ENCODE data around the gene MARCKSL1.

Gene MARCKSL1

DNA sequence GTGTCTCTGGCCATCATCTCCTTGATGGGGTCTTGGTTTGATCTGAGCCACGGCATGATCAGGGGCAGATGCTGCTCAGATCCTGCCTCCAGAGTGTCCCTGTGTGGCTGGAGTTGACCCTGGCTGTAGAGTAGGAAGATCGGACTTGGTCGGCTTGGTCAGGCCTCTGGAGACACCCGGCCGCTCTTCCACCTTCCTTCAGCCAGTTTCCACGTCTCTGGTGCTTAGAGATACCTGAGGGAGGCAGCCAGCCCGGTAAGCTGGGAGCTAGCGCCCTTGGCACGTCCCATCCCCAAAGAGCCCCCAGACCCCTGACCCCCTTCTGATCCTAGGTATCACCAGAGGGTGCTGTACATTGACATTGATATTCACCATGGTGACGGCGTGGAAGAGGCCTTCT lies 8.8 kb downstream of the MARCKSL1 start:
- ChIA-PET CTCF (interaction anchor here (2.3 to 2.5 kb wide), 2 partner anchors 10 to 112 kb away, joined by 8 to 11 read pairs; no protein-coding TSS in a partner anchor), POLR2A (interaction anchor here (1.0 kb wide), 1 partner anchor 9 kb away, joined by 4 read pairs; the partner anchor contains the start of gene MARCKSL1)
- no peak overlapping the region for H3K4me3 ChIP-seq (ENCODE audit: low read depth, low read length)
- TF ChIP-seq, protein P1, sequence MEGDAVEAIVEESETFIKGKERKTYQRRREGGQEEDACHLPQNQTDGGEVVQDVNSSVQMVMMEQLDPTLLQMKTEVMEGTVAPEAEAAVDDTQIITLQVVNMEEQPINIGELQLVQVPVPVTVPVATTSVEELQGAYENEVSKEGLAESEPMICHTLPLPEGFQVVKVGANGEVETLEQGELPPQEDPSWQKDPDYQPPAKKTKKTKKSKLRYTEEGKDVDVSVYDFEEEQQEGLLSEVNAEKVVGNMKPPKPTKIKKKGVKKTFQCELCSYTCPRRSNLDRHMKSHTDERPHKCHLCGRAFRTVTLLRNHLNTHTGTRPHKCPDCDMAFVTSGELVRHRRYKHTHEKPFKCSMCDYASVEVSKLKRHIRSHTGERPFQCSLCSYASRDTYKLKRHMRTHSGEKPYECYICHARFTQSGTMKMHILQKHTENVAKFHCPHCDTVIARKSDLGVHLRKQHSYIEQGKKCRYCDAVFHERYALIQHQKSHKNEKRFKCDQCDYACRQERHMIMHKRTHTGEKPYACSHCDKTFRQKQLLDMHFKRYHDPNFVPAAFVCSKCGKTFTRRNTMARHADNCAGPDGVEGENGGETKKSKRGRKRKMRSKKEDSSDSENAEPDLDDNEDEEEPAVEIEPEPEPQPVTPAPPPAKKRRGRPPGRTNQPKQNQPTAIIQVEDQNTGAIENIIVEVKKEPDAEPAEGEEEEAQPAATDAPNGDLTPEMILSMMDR (IDR thresholded peaks at IDR 0.05; ENCODE audit: insufficient read depth, low read length, missing control alignments): no peak
- DNase-seq (ENCODE audit: low read depth, low spot score): no peak

DNA sequence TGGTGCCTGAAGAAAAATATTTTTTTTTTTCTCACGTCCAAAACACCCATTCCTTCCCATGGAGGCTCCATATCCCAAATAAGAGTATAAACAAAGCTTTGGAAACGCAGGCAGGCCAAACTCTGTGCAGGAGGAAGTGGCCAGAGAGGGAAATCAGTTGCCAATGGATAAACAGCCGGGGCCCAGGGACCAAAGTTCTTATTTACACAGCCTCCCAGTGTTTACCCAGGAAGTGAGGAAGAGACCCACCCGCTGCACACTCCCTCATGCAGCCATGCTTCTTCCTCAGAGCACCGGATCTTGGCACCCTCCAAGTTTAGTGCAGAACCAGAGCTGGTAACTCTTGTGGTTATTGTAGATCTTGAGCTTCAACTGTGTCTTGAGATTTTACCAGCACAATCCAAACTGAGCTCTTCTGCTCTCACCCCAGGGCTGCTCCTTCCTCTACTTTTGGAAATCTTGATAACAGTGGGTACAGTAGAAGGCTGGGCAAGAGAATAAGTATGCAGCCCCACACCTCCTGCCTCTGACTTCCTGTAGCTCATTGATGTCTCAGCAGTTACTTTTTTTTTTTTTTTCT lies 14.2 kb downstream of the MARCKSL1 start:
- CTCF ChIA-PET: interaction anchor here (0.8 to 3.4 kb wide), 7 partner anchors 10 to 106 kb away, joined by 3 to 19 read pairs (median 3); partner anchors contain the start of gene MARCKSL1
- TF ChIP-seq, protein P1 (IDR thresholded peaks at IDR 0.05; ENCODE audit: insufficient read depth, low read length, missing control alignments): no peak
- POLR2A ChIA-PET: interaction anchor here (0.6 to 3.9 kb wide), 3 partner anchors 9 to 14 kb away, joined by 4 to 20 read pairs (median 5); partner anchors contain the start of gene MARCKSL1
- H3K4me3 ChIP-seq (ENCODE audit: low read depth, low read length): no peak overlapping the region
- DNase-seq (ENCODE audit: low read depth, low spot score): no peak

DNA sequence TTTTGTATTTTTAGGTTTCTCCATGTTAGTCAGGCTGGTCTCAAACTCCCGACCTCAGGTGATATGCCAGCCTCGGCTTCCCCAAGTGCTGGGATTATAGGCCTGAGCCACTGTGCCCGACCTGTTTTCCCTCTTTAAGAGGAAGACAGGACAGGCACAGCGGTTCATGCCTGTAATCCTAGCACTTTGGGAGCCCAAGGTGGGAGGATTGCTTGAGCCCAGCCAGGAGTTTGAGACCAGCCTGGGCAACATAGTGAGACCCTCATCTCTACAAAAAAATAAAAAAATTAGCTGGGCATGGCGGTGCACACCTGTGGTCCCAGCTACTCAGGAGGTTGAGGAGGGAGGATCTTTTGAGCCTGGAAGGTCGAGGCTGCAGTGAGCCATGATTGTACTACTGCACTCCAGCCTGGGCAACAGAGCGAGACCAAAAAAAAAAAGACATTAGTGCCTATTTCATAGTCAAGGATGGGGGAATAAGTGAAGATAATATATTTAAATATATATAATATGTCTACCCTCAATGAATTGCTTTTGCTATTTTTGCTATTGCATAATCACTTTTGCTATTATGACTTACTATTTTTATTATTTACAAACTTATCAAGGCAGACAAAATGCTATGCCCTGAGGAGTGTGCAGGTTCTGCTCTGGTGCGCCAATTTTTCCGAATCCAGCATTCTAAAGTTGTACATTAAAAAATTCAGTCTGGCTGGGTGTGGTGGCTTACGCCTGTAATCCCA lies 17.7 kb downstream of the MARCKSL1 start:
- ChIA-PET POLR2A (interaction anchor here (0.6 to 1.1 kb wide), 2 partner anchors 17 to 18 kb away, joined by 3 read pairs; partner anchors contain the start of gene MARCKSL1), CTCF (interaction anchor here (0.8 to 6.4 kb wide), 7 partner anchors 10 to 104 kb away, joined by 3 to 103 read pairs (median 4); no protein-coding TSS in a partner anchor)
- no peak for DNase-seq (ENCODE audit: low read depth, low spot score)
- H3K4me3 ChIP-seq (ENCODE audit: low read depth, low read length): no peak overlapping the region
- TF ChIP-seq, protein P1 (IDR thresholded peaks at IDR 0.05; ENCODE audit: insufficient read depth, low read length, missing control alignments): no peak

DNA sequence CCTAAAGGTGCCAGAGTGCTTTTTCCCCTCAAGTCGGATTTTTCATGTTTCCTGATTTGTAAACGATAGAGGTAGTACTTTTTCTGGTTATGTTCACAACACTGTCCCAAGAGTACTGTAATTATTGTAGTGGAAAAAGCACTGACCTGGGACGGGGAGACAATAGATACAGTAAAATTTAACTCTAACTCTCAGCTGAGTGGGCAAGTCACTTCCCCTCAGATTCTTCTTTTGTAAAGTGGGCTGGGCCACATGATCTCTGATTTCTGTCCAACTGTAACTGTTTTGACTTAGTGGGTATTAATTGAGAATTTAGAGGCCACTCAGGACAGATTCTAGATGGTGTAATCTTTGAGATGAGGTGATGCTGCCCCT lies 19.1 kb downstream of the MARCKSL1 start:
- CTCF ChIA-PET: interaction anchor here (0.8 to 6.4 kb wide), 12 partner anchors 8 to 103 kb away, joined by 3 to 103 read pairs (median 4); no protein-coding TSS in a partner anchor
- POLR2A ChIA-PET: interaction anchor here (1.6 kb wide), 1 partner anchor 19 kb away, joined by 5 read pairs; the partner anchor contains the start of gene MARCKSL1
- no peak overlapping the region for H3K4me3 ChIP-seq (ENCODE audit: low read depth, low read length)
- DNase-seq (ENCODE audit: low read depth, low spot score): no peak
- TF ChIP-seq, protein P1 (IDR thresholded peaks at IDR 0.05; ENCODE audit: insufficient read depth, low read length, missing control alignments): no peak

DNA sequence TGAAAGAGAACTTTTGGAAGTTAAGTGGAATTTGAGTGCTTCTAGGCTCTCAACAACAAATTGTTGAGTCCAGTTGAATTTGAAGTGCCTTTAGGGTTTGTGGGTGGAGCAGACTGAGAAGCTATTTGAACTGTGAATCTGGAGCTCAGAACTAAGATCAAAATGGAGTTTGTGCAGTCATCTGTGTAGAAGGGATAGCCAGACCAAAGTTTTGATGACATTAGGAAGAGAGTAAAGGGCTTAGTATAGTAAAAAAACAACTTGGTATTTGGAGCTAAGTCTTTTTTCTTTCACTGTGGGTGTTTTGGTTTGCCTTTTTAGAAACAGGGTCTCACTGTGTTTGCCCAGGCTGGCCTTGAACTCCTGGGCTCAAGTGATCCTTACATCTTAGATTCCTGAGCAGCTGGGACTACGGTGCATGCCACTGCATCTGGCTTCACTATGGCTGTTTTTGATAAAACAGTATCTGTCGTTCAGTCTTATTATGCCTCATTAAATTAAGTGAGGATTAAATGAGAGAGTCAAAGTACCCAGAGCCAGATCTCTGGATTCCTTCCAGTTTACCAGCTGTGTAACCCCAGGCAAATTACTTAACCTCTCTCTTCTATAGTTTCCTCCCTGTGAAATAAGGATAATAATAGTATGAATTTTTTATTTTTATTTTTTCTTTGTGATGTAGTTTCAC lies 24.2 kb downstream of the MARCKSL1 start:
- DNase-seq (ENCODE audit: low read depth, low spot score): no peak
- H3K4me3 ChIP-seq (ENCODE audit: low read depth, low read length): no peak overlapping the region
- POLR2A ChIA-PET: no interaction called here
- CTCF ChIA-PET: interaction anchor here (0.8 to 2.0 kb wide), 3 partner anchors 88 to 98 kb away, joined by 3 to 10 read pairs (median 3); no protein-coding TSS in a partner anchor
- TF ChIP-seq, protein P1 (IDR thresholded peaks at IDR 0.05; ENCODE audit: insufficient read depth, low read length, missing control alignments): no peak

Data from AG04449 (cell line).